HT-29 (cell line): ENCODE results near the gene GFI1B. TPM values are rescaled to one million over a fixed set of nuclear protein-coding genes. Genes with fewer than 3 reads are reported as not detected.
"Not testable (repeated sequence)": the region's sequence is repeated elsewhere in the genome, so short reads cannot be mapped to it uniquely, and the experiment has no call there.

Experiments used
- DNase-seq: peaks from one replicate; pipeline ENCODE4 v3.0.0-alpha.2; 2015; ENCODE audit warnings: low spot score
- total RNA-seq: library from RNA; depleted of rRNA; stranded (reverse); fragments of >200 nt; shearing (Covaris generic); gene quantifications from 2 replicates; pipeline ENCODE4 v1.2.3, GENCODE V29; 2014

The GFI1B gene
- total RNA-seq, 1 experiment from 2014 or later = not detected

GRCh38 chr9:132967908-132968307 lies 10.6 kb upstream of the GFI1B start:
- DNase-seq = not testable (repeated sequence)

DNA sequence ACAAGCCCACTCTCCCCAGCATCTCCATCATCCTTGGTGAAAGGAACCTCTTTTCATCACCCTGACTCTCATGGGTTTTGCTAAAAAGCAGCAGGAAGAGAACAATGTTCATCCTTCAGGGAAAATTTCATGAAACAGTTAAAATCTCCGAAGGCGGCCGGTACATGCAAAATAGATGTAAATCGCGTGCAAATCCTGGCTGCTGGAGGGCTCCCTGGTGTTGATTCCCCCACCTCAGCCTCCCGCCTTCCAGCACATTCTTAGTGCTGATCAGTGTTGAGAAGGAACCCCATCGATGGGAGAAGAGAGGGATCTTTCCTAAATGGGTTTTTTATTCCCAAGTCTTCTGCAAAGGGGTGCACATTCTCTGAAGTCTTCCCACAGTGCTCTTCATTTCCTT lies 8.7 kb upstream of the GFI1B start:
- no peak for DNase-seq

GRCh38 chr9:132970324-132971062 lies 8.0 kb upstream of the GFI1B start:
- peak; percentile 65 for DNase-seq

DNA sequence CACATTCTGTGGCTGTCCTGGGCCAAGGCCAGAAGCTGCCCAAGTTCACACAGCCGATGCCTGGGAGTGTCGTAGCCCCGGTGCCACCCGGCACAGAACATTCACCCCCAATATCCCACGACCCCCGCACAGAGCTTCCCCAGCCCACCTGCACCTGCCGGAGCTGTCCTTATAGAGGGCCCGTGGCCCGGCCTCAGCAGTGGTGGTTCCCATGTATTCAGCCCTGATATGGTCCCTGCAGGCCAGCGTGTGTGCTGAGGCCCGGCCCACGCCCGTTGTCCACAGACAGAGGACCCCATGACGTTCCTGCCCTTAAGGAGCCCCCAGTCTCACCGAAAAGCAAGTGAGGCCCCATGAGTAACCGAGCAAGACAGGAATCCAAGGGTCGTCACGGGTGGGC lies 5.3 kb upstream of the GFI1B start:
- no peak for DNase-seq

GRCh38 chr9:132973713-132974112 lies 4.8 kb upstream of the GFI1B start:
- no peak for DNase-seq

DNA sequence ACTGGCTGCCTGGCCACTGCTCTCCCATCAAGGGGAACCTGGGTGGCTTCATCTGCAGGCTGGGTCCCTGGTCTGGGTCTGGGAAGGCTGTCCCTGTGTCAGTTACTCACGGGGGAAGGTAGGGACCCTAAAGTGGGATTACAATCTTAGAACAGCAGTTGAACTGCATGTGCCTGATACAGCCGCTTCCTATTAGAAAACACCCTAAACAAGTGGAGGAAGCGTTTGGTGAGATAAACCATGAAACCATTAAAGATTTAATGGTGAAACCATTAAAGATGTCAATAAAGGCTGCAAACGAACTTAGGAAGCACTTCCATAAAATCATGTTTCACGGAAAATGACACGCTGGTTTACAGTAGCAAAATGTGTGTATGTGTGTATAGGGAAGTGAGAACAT lies 2.5 kb upstream of the GFI1B start:
- no peak for DNase-seq

GRCh38 chr9:132976571-132976970 lies 1.9 kb upstream of the GFI1B start:
- DNase-seq = no peak

GRCh38 chr9:132978112-132978450 lies 413 bp upstream of the GFI1B start:
- no peak for DNase-seq

DNA sequence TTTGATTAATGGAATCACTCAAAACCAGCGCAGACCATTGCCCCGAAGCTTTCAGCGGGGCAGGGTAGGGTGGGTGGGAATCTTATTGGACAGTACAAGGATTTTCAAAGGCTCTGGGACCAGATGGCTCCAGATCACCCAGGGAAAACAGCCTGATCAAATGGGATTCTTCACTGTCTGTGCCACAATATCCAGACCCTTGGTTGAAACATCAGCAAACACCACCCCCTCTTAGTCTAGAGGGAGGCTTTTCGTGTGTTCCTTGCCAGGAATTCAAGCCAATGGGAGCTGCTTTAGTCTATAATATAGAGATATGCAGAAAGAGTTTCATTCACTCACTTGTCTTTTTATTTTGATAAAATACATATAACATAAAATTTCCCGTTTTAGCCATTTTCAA lies 1.7 kb downstream of the GFI1B start:
- DNase-seq = no peak

DNA sequence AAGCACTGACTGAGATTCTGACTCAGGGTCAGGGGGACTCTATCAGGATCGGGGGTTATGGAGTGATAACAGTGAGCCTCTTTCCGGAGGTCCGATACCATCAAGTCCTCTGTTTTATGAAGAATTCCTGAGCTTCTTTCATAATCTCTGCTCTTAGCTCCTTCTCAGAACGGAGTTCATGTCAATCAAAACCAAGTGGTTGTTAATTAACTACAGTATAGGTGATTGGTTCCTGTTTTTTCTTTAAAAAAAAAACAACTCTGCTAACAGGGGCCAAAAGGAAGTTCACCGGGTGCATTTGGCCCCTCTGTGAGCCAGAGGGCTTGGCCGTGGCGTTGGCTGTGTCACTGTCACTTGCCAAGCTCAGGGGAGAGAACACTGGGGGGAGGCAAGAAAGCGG lies 4.0 kb downstream of the GFI1B start:
- DNase-seq = no peak

GRCh38 chr9:132983491-132984201 lies 5.2 kb downstream of the GFI1B start:
- DNase-seq = no peak

GRCh38 chr9:132984202-132985070 lies 5.9 kb downstream of the GFI1B start:
- DNase-seq = no peak

DNA sequence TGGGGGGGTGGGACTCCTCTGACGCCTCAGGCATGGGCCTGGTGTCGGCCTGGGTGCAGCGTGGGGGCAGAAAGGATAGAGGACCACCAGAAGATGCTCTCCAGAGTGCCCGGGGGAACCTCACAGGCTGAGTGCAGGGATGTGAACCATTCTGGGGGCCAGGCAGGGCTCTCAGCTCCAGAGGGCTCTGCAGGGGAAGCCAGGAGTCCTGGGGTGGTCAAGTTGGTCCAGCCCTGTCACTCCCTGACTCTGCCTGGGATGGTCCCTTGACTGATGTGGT lies 6.5 kb downstream of the GFI1B start:
- no peak for DNase-seq

GRCh38 chr9:132985489-132985888 lies 7.0 kb downstream of the GFI1B start:
- DNase-seq = no peak

- DNase-seq = no peak
Measured at GRCh38 chr9:132986114-132986513, 7.6 kb downstream of the GFI1B start.

DNA sequence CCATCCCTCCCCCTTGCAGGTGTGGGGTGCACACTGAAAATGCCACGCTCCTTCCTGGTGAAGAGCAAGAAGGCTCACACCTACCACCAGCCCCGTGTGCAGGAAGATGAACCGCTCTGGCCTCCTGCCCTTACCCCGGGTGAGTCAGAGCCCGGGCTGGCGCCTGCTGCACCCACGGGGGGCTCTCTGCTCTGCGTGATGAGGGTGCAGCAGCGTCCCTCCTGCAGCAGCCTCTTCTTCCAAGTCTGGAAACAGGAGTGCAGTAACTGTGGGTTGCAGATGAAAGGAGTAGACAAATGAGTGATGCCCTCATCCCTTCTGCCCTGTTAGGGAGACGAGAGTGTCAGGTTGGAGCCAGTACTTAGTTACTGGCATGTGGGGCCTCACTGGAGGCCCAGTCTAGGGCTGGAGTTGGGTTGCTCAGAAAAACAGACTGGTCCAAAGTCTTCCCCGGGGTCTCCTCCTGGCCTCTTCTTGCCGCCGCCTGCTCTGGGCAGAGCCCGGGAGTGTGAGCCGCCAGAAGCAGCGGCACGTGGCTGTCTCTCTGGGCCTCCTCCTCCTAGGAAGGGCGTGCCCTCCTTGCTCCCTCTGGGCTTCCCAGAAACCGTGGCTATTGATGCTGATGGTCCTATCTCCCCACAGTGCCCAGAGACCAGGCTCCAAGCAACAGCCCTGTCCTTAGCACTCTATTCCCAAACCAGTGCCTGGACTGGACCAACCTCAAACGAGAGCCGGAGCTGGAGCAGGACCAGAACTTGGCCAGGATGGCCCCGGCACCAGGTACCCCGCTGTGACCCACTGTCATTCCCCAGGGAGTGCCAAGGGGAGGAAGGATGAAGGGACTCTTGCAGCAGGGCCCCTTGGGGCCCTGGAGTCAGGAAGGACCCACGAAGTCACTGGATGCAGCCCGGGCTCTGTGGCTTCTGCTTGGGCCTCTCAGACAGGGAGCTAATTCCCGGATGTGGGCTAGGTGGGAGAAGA lies 8.4 kb downstream of the GFI1B start:
- DNase-seq = no peak

- DNase-seq = no peak
Measured at GRCh38 chr9:132988244-132989013, 9.9 kb downstream of the GFI1B start.

GRCh38 chr9:132989014-132989310 lies 10.5 kb downstream of the GFI1B start:
- no peak for DNase-seq

- no peak for DNase-seq
Measured at GRCh38 chr9:132989414-132989996, 11.0 kb downstream of the GFI1B start.

- DNase-seq = not testable (repeated sequence)
Measured at GRCh38 chr9:132989998-132990557, 11.6 kb downstream of the GFI1B start.
